IMR-90 (cell line): ENCODE data around the gene CHST3. TPM values are rescaled to one million over a fixed set of nuclear protein-coding genes. Genes with fewer than 3 reads are reported as not detected.

Source experiments
- ATAC-seq: fragments of 200-7000 bp; cut with Tn5 transposase; 2 replicates; pipeline ENCODE4 v1.9.1; 2020; ENCODE audit warnings: low read depth, mild to moderate bottlenecking, moderate library complexity
- BruUV-seq: library from RNA; stranded (reverse); fragments of 400-500 nt; replicated peaks from 2 replicates; lab custom pipeline; 2021; lab: Mats Ljungman, UMichigan
- CTCF ChIA-PET: fragments of 300-600 bp; formaldehyde crosslinking; extraction: SDS; loops from one replicate; lab custom pipeline; 2021; ENCODE audit warnings: antibody characterized with exemption; lab: Yijun Ruan, JAX
- POLR2A ChIA-PET: fragments of 300-600 bp; sonication (Branson Sonifier 250); formaldehyde crosslinking; loops from one replicate; lab custom pipeline; 2022; ENCODE audit warnings: antibody characterized with exemption; ENCODE audit not compliant: unreplicated experiment; lab: Charles Lee
- DNase-seq: peaks from one replicate; pipeline ENCODE4 v3.0.0; 2013
- H2AFZ ChIP-seq: replicated peaks from 2 replicates; pipeline ENCODE3; 2013; ENCODE audit warnings: low read length, mild to moderate bottlenecking; ENCODE audit not compliant: poor library complexity
- H2AK5ac ChIP-seq: 2 replicates; pipeline ENCODE4 v1.6.1; 2013; ENCODE audit warnings: low read depth, low read length, inconsistent platforms
- H2AK9ac ChIP-seq: replicated peaks from 2 replicates; pipeline ENCODE3; 2013; ENCODE audit warnings: mild to moderate bottlenecking, low read depth, low read length, moderate library complexity; ENCODE audit not compliant: poor library complexity
- H2BK120ac ChIP-seq: 2 replicates; pipeline ENCODE4 v1.6.1; 2013; ENCODE audit warnings: low read depth, low read length, inconsistent platforms
- H2BK15ac ChIP-seq: 3 replicates; pipeline ENCODE4 v1.6.1; 2013; ENCODE audit warnings: low read depth, low read length, inconsistent platforms
- H2BK20ac ChIP-seq: 2 replicates; pipeline ENCODE4 v1.6.1; 2013; ENCODE audit warnings: low read depth, mild to moderate bottlenecking, inconsistent platforms, low read length, moderate library complexity
- H2BK5ac ChIP-seq: 2 replicates; pipeline ENCODE4 v1.6.1; 2013; ENCODE audit warnings: mild to moderate bottlenecking, low read depth, low read length, inconsistent platforms; ENCODE audit not compliant: poor library complexity, severe bottlenecking
- H3K14ac ChIP-seq: replicated peaks from 2 replicates; pipeline ENCODE4 v1.6.1; 2013; ENCODE audit warnings: low read depth, low read length, inconsistent platforms
- H3K18ac ChIP-seq: 2 replicates; pipeline ENCODE4 v1.6.1; 2013; ENCODE audit warnings: low read depth, low read length, control low read depth
- H3K23ac ChIP-seq: 2 replicates; pipeline ENCODE4 v1.6.1; 2013; ENCODE audit warnings: low read depth, low read length, inconsistent platforms
- H3K27ac ChIP-seq: 2 replicates; pipeline ENCODE4 v1.5.1; 2013; ENCODE audit warnings: mild to moderate bottlenecking, control low read depth, low read length; ENCODE audit not compliant: insufficient read depth
- H3K27me3 ChIP-seq: 2 replicates; pipeline ENCODE4 v1.6.1; 2013; ENCODE audit warnings: low read length; ENCODE audit not compliant: control insufficient read depth, insufficient read depth
- H3K36me3 ChIP-seq: 2 replicates; pipeline ENCODE4 v1.6.1; 2013; ENCODE audit warnings: low read length, mixed read lengths; ENCODE audit not compliant: control insufficient read depth, insufficient read depth
- H3K4ac ChIP-seq: 2 replicates; pipeline ENCODE4 v1.6.1; 2013; ENCODE audit warnings: low read depth, low read length, inconsistent platforms
- H3K4me1 ChIP-seq: 2 replicates; pipeline ENCODE4 v1.6.1; 2013; ENCODE audit warnings: low read length, mixed read lengths; ENCODE audit not compliant: control insufficient read depth, insufficient read depth
- H3K4me2 ChIP-seq: 2 replicates; pipeline ENCODE4 v1.6.1; 2013; ENCODE audit warnings: low read depth, mild to moderate bottlenecking, control low read depth, low read length, moderate library complexity
- H3K4me3 ChIP-seq: 2 replicates; pipeline ENCODE4 v1.5.1; 2013; ENCODE audit warnings: low read depth, mild to moderate bottlenecking, control low read depth, low read length, moderate library complexity; ENCODE audit not compliant: insufficient read depth
- H3K56ac ChIP-seq: 2 replicates; pipeline ENCODE4 v1.6.1; 2013; ENCODE audit warnings: low read length, inconsistent platforms; ENCODE audit not compliant: insufficient read depth; ENCODE audit errors: extremely low read depth
- H3K79me1 ChIP-seq, 2 experiments: 2 replicates each; pipeline ENCODE4 v1.6.1; 2013; ENCODE audit warnings: low read length in 2 of 2, inconsistent platforms in 1 of 2, low read depth in 1 of 2
- H3K9ac ChIP-seq: 2 replicates; pipeline ENCODE4 v1.6.1; 2013; ENCODE audit warnings: low read depth, low read length, control low read depth
- H3K9me1 ChIP-seq: 2 replicates; pipeline ENCODE4 v1.6.1; 2013; ENCODE audit warnings: low read length, inconsistent platforms; ENCODE audit not compliant: insufficient read depth
- H3K9me3 ChIP-seq: 2 replicates; pipeline ENCODE4 v1.6.1; 2013; ENCODE audit warnings: low read length; ENCODE audit not compliant: control insufficient read depth, insufficient read depth
- H4K20me1 ChIP-seq: 2 replicates; pipeline ENCODE4 v1.6.1; 2013; ENCODE audit warnings: low read length, inconsistent platforms; ENCODE audit not compliant: insufficient read depth
- H4K5ac ChIP-seq: 2 replicates; pipeline ENCODE4 v1.6.1; 2013; ENCODE audit warnings: mild to moderate bottlenecking, low read depth, low read length, control low read depth
- H4K8ac ChIP-seq, 2 experiments: 2 replicates each; pipeline ENCODE4 v1.6.1; 2013; ENCODE audit warnings: low read depth in 2 of 2, low read length in 2 of 2, control low read depth in 1 of 2, inconsistent platforms in 1 of 2
- H4K91ac ChIP-seq: 2 replicates; pipeline ENCODE4 v1.6.1; 2013; ENCODE audit warnings: low read depth, low read length, inconsistent platforms; ENCODE audit not compliant: insufficient read depth
- BHLHE40 ChIP-seq: fragments of 150-350 bp; IDR thresholded peaks from 2 replicates; pipeline ENCODE4 v1.6.1; 2016; ENCODE audit warnings: mild to moderate bottlenecking, low read depth, low read length
- CEBPB ChIP-seq: IDR thresholded peaks from 2 replicates; pipeline ENCODE4 v1.6.1; 2012; ENCODE audit warnings: low read depth, low read length, improper control_type of control experiment
- CHD1 ChIP-seq: IDR thresholded peaks from 2 replicates; pipeline ENCODE4 v1.6.1; 2012; ENCODE audit warnings: low read depth, low read length, improper control_type of control experiment
- CTCF ChIP-seq: conservative IDR thresholded peaks from 2 replicates; pipeline ENCODE4 v1.5.1; 2012; ENCODE audit warnings: mild to moderate bottlenecking, low read depth, low read length, improper control_type of control experiment
- ELK1 ChIP-seq: fragments of 150-350 bp; IDR thresholded peaks from 2 replicates; pipeline ENCODE4 v1.6.1; 2016; ENCODE audit warnings: low read depth, mild to moderate bottlenecking, low read length, moderate library complexity, borderline replicate concordance
- FOS ChIP-seq: fragments of 150-350 bp; IDR thresholded peaks from 2 replicates; pipeline ENCODE4 v1.6.1; 2016; ENCODE audit warnings: low read depth, low read length
- MAFK ChIP-seq: IDR thresholded peaks from 2 replicates; pipeline ENCODE4 v1.6.1; 2012; ENCODE audit warnings: low read depth, low read length, improper control_type of control experiment
- MAZ ChIP-seq: IDR thresholded peaks from 2 replicates; pipeline ENCODE4 v1.6.1; 2012; ENCODE audit warnings: low read depth, mild to moderate bottlenecking, low read length, improper control_type of control experiment, moderate library complexity, borderline replicate concordance
- NFE2L2 ChIP-seq: fragments of 150-350 bp; IDR thresholded peaks from 2 replicates; pipeline ENCODE4 v1.6.1; 2016; ENCODE audit warnings: low read depth, mild to moderate bottlenecking, low read length
- POLR2A ChIP-seq: IDR thresholded peaks from 2 replicates; pipeline ENCODE4 v1.6.1; 2012; ENCODE audit warnings: mild to moderate bottlenecking, low read depth, low read length
- RAD21 ChIP-seq: IDR thresholded peaks from 2 replicates; pipeline ENCODE4 v1.6.1; 2012; ENCODE audit warnings: low read length, improper control_type of control experiment
- RCOR1 ChIP-seq: IDR thresholded peaks from 2 replicates; pipeline ENCODE4 v1.6.1; 2012; ENCODE audit warnings: mild to moderate bottlenecking, low read length, improper control_type of control experiment; ENCODE audit not compliant: insufficient replicate concordance
- RFX5 ChIP-seq: IDR thresholded peaks from 2 replicates; pipeline ENCODE4 v1.8.0; 2012; ENCODE audit warnings: low read depth, mild to moderate bottlenecking, low read length, moderate library complexity
- SMC3 ChIP-seq: fragments of 150-350 bp; IDR thresholded peaks from 2 replicates; pipeline ENCODE4 v1.6.1; 2016; ENCODE audit warnings: low read depth, mild to moderate bottlenecking, antibody characterized with exemption, low read length, moderate library complexity
- USF2 ChIP-seq: fragments of 150-350 bp; IDR thresholded peaks from 2 replicates; pipeline ENCODE4 v1.6.1; 2017; ENCODE audit warnings: mild to moderate bottlenecking, antibody characterized with exemption, low read length, low read depth
- WGBS, 2 experiments: methylation state at CpG; one replicate each; pipeline versions ENCODE4 v1.1.5 to v1.1.7; 2013; ENCODE audit warnings: missing lambda C conversion rate in 2 of 2; ENCODE audit not compliant: insufficient read length in 1 of 2; ENCODE audit errors: extremely low coverage in 2 of 2; 5-methylcytosine and 5-hydroxymethylcytosine counted together
- dilution Hi-C: fragments of 300-500 bp; cut with HindIII; formaldehyde crosslinking; loops from one replicate; pipeline ENCODE4 v1.14.3; 2018; ENCODE audit warnings: low sequenced_read_pairs; ENCODE audit not compliant: unreplicated experiment
- in situ Hi-C: fragments of 300-500 bp; cut with MboI; formaldehyde crosslinking; loops from 3 replicates; pipeline ENCODE4 v1.14.3; 2019; ENCODE audit warnings: low sequenced_read_pairs, inconsistent platforms, mixed read lengths
- intact Hi-C: fragments of 100-400 bp; cut with micrococcal nuclease; formaldehyde crosslinking; loops from 2 replicates; pipeline ENCODE4 v1.10.0; 2022
- polyA plus RNA-seq, 3 experiments: library from polyadenylated mRNA; depleted of rRNA; stranded (reverse); fragments of >200 nt; gene quantifications; 2 replicates each; pipeline ENCODE4 v1.2.3, GENCODE V29; 2012; ENCODE audit warnings: low replicate concordance in 1 of 3
- total RNA-seq: library from RNA; depleted of rRNA; stranded (reverse); fragments of >200 nt; gene quantifications from 2 replicates; pipeline ENCODE4 v1.2.3, GENCODE V29; 2012

Gene CHST3
- total and polyA plus RNA-seq, 2 of the 4 experiments (the other 2 are of a cell fraction) = 8.6 to 9.0 TPM

- Histone ChIP-seq H3K9me1 (peaks cover 28% of the 10 kb centered on the region), H2AK5ac (peak overlapping the region; percentile 46; the same call in 1 of the 2 replicates), H3K4me2 (peak overlapping the region; percentile 50), H3K79me1 (peaks cover 33 to 83% of the 10 kb centered on the region in 2 experiments), H3K4me1 (peaks cover 36% of the 10 kb centered on the region), H3K27me3 (no peaks in the 10 kb centered on the region), H4K5ac (no peak overlapping the region; the same call in 1 of the 2 replicates), H4K8ac (peak overlapping the region; percentile 36 to 57; a peak in 3 of 4 replicates), H2BK5ac (peak overlapping the region; percentile 55), H3K23ac (peak overlapping the region; percentile 83; the same call in 1 of the 2 replicates), H3K4ac (peak overlapping the region; percentile 88), H2BK15ac (no peak overlapping the region; the same call in 1 of the 3 replicates), H4K91ac (peak overlapping the region; percentile 40; the same call in 1 of the 2 replicates), H2AFZ (peak overlapping the region; percentile 85), H2BK120ac (peak overlapping the region; percentile 80), H3K56ac (no peak overlapping the region), H3K36me3 (no peaks in the 10 kb centered on the region), H2BK20ac (0 out of 2 replicates have a peak overlapping the region, but pooled peaks have one; percentile 8), H3K27ac (peak overlapping the region; percentile 80), H3K14ac (peak overlapping the region; percentile 74; the same call in 1 of the 2 replicates), H3K18ac (peak overlapping the region; percentile 40; the same call in 1 of the 2 replicates), H4K20me1 (no peaks in the 10 kb centered on the region), H3K9ac (0 out of 2 replicates have a peak overlapping the region, but pooled peaks have one; percentile 5), H3K4me3 (no peak overlapping the region), H3K9me3 (no peaks in the 10 kb centered on the region), H2AK9ac (peak overlapping the region; percentile 97)
- ATAC-seq (peak; percentile 88), DNase-seq (peak; percentile 75)
- in situ Hi-C loops (no loop called here), intact Hi-C loops (no loop called here), dilution Hi-C loops (no loop called here)
- ChIA-PET CTCF (no interaction called here), POLR2A (interaction anchor here (1.0 kb wide), 1 partner anchor 10 kb away, joined by 4 read pairs; no protein-coding TSS in a partner anchor)
- no peak for TF ChIP-seq MAFK
- TF ChIP-seq SMC3 = no peak
- TF ChIP-seq RFX5 = no peak
- TF ChIP-seq MAZ = peak; percentile 20; the same call in 1 of the 2 replicates
- TF ChIP-seq ELK1 = no peak
- TF ChIP-seq RCOR1 = no peak
- TF ChIP-seq FOS = peak; percentile 29
- no peak for TF ChIP-seq CTCF
- no peak for TF ChIP-seq RAD21
- no peak for TF ChIP-seq BHLHE40
- TF ChIP-seq CHD1 = no peak
- no peak for TF ChIP-seq POLR2A
- no peak for TF ChIP-seq NFE2L2
- TF ChIP-seq CEBPB = no peak
- TF ChIP-seq USF2 = no peak
- no TSS peak for BruUV-seq
- WGBS, 2 experiments = 0% methylated on average over 1 of the region's 5 CpGs; no CpG with 5 or more reads in 1 of the 2 experiments
Measured at GRCh38 chr10:71998840-71999194, 34.6 kb downstream of the CHST3 start.
